C4-2B (cell line): ENCODE measurements around the gene OR6S1.
A peak's percentile ranks its signal among the peaks of the same experiment; 100 is the strongest.
"Not testable (repeated sequence)": the region's sequence is repeated elsewhere in the genome, so short reads cannot be mapped to it uniquely, and the experiment has no call there.

Experiments used
- H3K27ac ChIP-seq: fragments of 450-650 bp; 2 replicates; pipeline ENCODE4 v1.5.1; 2017
- CTCF ChIP-seq: fragments of 450-650 bp; conservative IDR thresholded peaks from 2 replicates; pipeline ENCODE4 v1.5.1; 2017; ENCODE audit warnings: mild to moderate bottlenecking
- ZFX ChIP-seq: fragments of 450-650 bp; IDR thresholded peaks from 2 replicates; pipeline ENCODE4 v1.6.1; 2017

The OR6S1 gene

GRCh38 chr14:20606190-20606901 lies 35.1 kb downstream of the OR6S1 start:
- no peak overlapping the region for H3K27ac ChIP-seq
- TF ChIP-seq CTCF (peak; percentile 69), ZFX (no peak)

GRCh38 chr14:20603813-20604690 lies 37.4 kb downstream of the OR6S1 start:
- H3K27ac ChIP-seq, result no peak overlapping the region
- TF ChIP-seq CTCF, result no peak
- no peak for TF ChIP-seq ZFX

GRCh38 chr14:20602583-20602982 lies 38.9 kb downstream of the OR6S1 start:
- TF ChIP-seq ZFX, result no peak
- TF ChIP-seq CTCF, result no peak

GRCh38 chr14:20601522-20601921 lies 40.0 kb downstream of the OR6S1 start:
- TF ChIP-seq ZFX, result no peak
- TF ChIP-seq CTCF, result no peak
- H3K27ac ChIP-seq, result no peak overlapping the region

More at GRCh38 chr14:20602583-20602982, 38.9 kb downstream of the OR6S1 start:
- no peak overlapping the region for H3K27ac ChIP-seq

- TF ChIP-seq ZFX (no peak), CTCF (no peak)
- H3K27ac ChIP-seq, result no peak overlapping the region
Observed at GRCh38 chr14:20597108-20597507, 44.4 kb downstream of the OR6S1 start.

- H3K27ac ChIP-seq, result not testable (repeated sequence)
Observed at GRCh38 chr14:20595726-20596125, 45.8 kb downstream of the OR6S1 start.

- TF ChIP-seq CTCF (no peak), ZFX (no peak)
- H3K27ac ChIP-seq, result no peak overlapping the region
Observed at GRCh38 chr14:20592574-20592973, 48.9 kb downstream of the OR6S1 start.
